Testis (tissue), 3 donors: ENCODE results near the gene PC. TPM values are rescaled to one million over a fixed set of nuclear protein-coding genes. Genes with fewer than 3 reads are reported as not detected.

ENCODE experiments used
- DNase-seq: peaks from one replicate; pipeline ENCODE4 v3.0.0-alpha.2; 2019
- H3K27ac ChIP-seq, 2 donors: fragments of 200-600 bp; sonication (generic); one replicate each; pipeline ENCODE4 v1.5.1; 2019
- H3K27me3 ChIP-seq: fragments of 200-600 bp; sonication (generic); one replicate; pipeline ENCODE4 v1.5.1; 2019
- H3K36me3 ChIP-seq: fragments of 200-600 bp; sonication (generic); one replicate; pipeline ENCODE4 v1.5.1; 2017; ENCODE audit warnings: low read depth; ENCODE audit errors: missing control alignments
- H3K4me1 ChIP-seq: fragments of 200-600 bp; sonication (generic); one replicate; pipeline ENCODE4 v1.5.1; 2019
- H3K4me3 ChIP-seq, 2 donors: fragments of 200-600 bp; sonication (generic); one replicate each; pipeline ENCODE4 v1.5.1; 2017 to 2019
- H3K9me3 ChIP-seq: fragments of 200-600 bp; sonication (generic); one replicate; pipeline ENCODE4 v1.5.1; 2017
- POLR2A ChIP-seq: fragments of 450-650 bp; IDR thresholded peaks from one replicate; pipeline ENCODE4 v1.6.1; 2017; ENCODE audit warnings: antibody characterized with exemption, mild to moderate bottlenecking, moderate library complexity
- WGBS, 2 donors: methylation state at CpG; one replicate each; pipeline ENCODE4 v1.1.5; 2018; 5-methylcytosine and 5-hydroxymethylcytosine counted together
- intact Hi-C: fragments of 100-400 bp; cut with DNase I; formaldehyde crosslinking; loops from one replicate; pipeline ENCODE4 v1.15.1; 2023; ENCODE audit warnings: low total_unique reads
- polyA plus RNA-seq: library from polyadenylated mRNA; stranded (reverse); fragments of 350-450 nt; fragmentation: Illumina TruSeq; extraction: RNeasy Lipid Tissue Mini Kit (QIAGEN cat#74804); gene quantifications from one replicate; pipeline ENCODE4 v1.2.3, GENCODE V29; 2014; ENCODE audit warnings: low read depth, low replicate concordance; ENCODE audit not compliant: insufficient read depth
- total RNA-seq, 2 donors: library from RNA; depleted of rRNA; stranded (reverse); fragments of >200 nt; gene quantifications; one replicate each; pipeline ENCODE4 v1.2.3, GENCODE V29; 2016
- TF ChIP-seq, protein P1 (sequence below), 3 experiments: fragments of 450-650 bp in 2 of 3; fragments of 200-600 bp in 1 of 3; sonication (generic) in 1 of 3; IDR thresholded peaks; one replicate each; pipeline ENCODE4 v1.5.1; 2016 to 2019; ENCODE audit warnings: antibody characterized with exemption in 3 of 3, mild to moderate bottlenecking in 2 of 3, moderate library complexity in 1 of 3

Gene PC
- total and polyA plus RNA-seq, 3 donors from 2014 or later, result 40.9 to 53.1 (median 46.0) TPM

DNA sequence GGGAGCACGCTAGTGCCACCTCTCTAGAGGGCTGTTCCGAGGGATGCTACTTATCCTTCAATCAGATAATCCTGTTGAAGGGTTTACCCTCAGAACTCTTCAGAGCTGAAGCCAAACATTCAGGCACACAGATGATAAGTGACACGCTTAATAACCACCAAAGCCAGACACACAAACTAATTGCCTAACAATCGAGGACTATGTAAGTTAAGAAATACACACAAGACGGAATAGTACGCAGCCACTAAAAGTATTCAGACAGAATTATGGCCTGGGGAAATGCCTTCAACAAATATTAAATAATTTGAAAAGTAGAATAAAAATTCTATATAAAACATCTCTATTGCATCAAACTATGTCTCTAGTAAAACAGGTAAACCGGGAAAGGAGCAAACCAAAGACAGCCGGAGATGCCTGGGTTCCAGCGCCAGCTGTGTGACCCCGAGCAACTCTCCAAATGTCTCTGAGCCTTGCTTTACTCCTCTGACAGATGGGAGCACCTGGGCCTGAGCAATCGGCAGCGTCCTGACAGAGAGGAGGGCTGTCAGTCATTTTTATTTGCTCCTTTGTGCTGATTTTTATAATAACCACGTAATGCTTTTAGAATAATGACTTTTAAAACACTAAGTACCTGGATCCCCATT, 90.0 kb downstream of the PC start:
- H3K27ac ChIP-seq, result no peak overlapping the region
- H3K36me3 ChIP-seq, result no peaks in the 10 kb centered on the region
- TF ChIP-seq, protein P1, sequence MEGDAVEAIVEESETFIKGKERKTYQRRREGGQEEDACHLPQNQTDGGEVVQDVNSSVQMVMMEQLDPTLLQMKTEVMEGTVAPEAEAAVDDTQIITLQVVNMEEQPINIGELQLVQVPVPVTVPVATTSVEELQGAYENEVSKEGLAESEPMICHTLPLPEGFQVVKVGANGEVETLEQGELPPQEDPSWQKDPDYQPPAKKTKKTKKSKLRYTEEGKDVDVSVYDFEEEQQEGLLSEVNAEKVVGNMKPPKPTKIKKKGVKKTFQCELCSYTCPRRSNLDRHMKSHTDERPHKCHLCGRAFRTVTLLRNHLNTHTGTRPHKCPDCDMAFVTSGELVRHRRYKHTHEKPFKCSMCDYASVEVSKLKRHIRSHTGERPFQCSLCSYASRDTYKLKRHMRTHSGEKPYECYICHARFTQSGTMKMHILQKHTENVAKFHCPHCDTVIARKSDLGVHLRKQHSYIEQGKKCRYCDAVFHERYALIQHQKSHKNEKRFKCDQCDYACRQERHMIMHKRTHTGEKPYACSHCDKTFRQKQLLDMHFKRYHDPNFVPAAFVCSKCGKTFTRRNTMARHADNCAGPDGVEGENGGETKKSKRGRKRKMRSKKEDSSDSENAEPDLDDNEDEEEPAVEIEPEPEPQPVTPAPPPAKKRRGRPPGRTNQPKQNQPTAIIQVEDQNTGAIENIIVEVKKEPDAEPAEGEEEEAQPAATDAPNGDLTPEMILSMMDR (IDR thresholded peaks at IDR 0.05), result no peak
- no peak for TF ChIP-seq POLR2A
- no peak for DNase-seq
- intact Hi-C loops, result no loop called here
- H3K4me3 ChIP-seq, result no peak overlapping the region
- no peaks in the 10 kb centered on the region for H3K4me1 ChIP-seq
- 93 to 97% methylated on average over 13 of the region's 13 CpGs for WGBS, 2 donors
- no peaks in the 10 kb centered on the region for H3K9me3 ChIP-seq
- H3K27me3 ChIP-seq, result no peaks in the 10 kb centered on the region

DNA sequence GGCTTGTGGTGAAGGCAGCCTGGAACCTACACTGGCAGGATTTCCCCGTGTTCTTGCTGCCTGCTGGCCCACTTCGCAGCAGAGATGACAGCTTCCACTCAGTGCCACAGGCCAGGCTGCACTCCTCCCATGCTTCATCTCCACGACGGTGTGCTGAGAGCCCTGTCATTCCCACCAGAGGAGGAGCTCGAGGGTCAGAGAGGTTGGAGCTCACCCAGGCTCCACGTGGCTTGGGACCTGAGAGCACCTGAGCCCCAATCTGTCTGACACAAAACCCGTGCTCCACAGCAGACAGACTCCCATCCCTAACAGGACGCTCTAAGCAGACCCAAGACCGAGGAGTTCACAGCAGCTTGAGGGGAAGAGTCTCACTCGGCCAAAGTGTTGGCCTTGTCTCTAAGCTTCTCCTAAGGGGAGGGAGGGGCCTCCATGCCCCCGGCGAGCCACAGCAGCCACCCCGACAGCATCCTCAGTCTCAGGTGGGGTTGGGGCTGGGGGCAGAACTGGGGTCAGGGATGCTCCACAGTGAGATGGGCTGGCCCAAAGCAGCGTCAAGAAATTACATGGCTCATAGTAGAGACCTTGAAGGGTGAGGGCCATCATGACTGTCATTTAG, 90.7 kb downstream of the PC start:
- 85 to 93% methylated on average over 7 to 14 of the region's 14 CpGs for WGBS, 2 donors
- Histone ChIP-seq H3K27ac (no peak overlapping the region), H3K4me3 (no peak overlapping the region), H3K27me3 (no peaks in the 10 kb centered on the region), H3K4me1 (no peaks in the 10 kb centered on the region), H3K36me3 (no peaks in the 10 kb centered on the region), H3K9me3 (no peaks in the 10 kb centered on the region)
- TF ChIP-seq POLR2A, result no peak
- TF ChIP-seq, protein P1 (IDR thresholded peaks at IDR 0.05), result no peak
- intact Hi-C loops, result no loop called here
- no peak for DNase-seq

DNA sequence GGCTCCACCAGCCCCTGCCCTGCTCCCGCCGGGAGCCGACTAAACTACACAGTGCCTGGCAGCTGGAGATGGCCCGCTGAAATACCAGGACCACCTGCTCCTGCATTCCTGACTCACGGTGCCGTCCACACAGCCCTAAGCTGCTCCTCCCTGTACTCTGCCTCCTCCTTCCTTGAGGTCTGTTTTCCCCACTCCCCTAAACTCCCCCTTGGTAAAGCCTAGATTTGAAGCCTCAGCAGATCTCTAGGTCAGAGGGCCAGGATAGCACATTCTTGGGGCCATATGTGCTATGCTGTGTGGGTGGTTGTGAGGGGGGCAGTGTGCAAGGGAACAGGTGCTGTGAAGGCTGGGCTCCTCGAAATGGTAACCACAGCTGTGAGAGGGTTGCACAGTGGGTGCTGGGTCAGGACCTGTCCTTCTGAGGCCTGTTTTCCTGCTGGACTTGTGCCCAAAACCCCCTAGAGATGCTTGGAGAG, 91.6 kb downstream of the PC start:
- H3K27ac ChIP-seq, result no peak overlapping the region
- TF ChIP-seq, protein P1 (IDR thresholded peaks at IDR 0.05), result no peak
- TF ChIP-seq POLR2A, result no peak
- no peak overlapping the region for H3K4me3 ChIP-seq
- WGBS, 2 donors, result 57 to 60% methylated on average over 7 of the region's 7 CpGs
- no peaks in the 10 kb centered on the region for H3K27me3 ChIP-seq
- H3K36me3 ChIP-seq, result no peaks in the 10 kb centered on the region
- intact Hi-C loops, result no loop called here
- DNase-seq, result no peak
- H3K9me3 ChIP-seq, result no peaks in the 10 kb centered on the region
- no peaks in the 10 kb centered on the region for H3K4me1 ChIP-seq

DNA sequence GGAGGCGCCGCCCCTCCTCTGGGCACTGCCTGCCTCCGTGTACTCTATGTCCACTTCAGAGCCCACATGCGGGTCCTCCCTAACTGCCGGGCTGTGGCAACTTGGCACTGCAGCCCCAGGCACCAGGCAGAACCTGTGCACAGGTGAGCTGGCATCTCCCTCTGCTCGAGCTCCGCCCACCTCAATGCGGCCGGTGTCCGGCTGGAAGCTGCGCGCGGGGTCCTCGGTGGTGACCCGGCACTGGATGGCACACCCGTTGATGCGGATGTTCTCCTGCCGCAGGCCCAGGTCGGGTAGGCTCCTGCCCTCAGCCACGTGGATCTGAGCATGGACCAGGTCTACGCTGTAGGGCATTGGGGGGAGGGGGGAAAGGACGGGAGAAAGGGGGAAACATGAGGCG, 92.2 kb downstream of the PC start:
- no peak overlapping the region for H3K27ac ChIP-seq
- no peaks in the 10 kb centered on the region for H3K4me1 ChIP-seq
- H3K9me3 ChIP-seq, result no peaks in the 10 kb centered on the region
- intact Hi-C loops, result no loop called here
- no peak for DNase-seq
- no peak for TF ChIP-seq POLR2A
- TF ChIP-seq, protein P1 (IDR thresholded peaks at IDR 0.05), result no peak
- H3K36me3 ChIP-seq, result no peaks in the 10 kb centered on the region
- H3K4me3 ChIP-seq, result no peak overlapping the region
- 80 to 92% methylated on average over 5 to 23 of the region's 23 CpGs for WGBS, 2 donors
- H3K27me3 ChIP-seq, result no peaks in the 10 kb centered on the region
